ENCODE measurements around the gene KIAA0232.
"Not testable (repeated sequence)": the region's sequence is repeated elsewhere in the genome, so short reads cannot be mapped to it uniquely, and the experiment has no call there.

Gene KIAA0232

GRCh38 chr4:6754481-6755087 lies 27.9 kb upstream of the KIAA0232 start:
- DNase-seq (ENCODE audit: low read depth in 2 of 2), result no peak

DNA sequence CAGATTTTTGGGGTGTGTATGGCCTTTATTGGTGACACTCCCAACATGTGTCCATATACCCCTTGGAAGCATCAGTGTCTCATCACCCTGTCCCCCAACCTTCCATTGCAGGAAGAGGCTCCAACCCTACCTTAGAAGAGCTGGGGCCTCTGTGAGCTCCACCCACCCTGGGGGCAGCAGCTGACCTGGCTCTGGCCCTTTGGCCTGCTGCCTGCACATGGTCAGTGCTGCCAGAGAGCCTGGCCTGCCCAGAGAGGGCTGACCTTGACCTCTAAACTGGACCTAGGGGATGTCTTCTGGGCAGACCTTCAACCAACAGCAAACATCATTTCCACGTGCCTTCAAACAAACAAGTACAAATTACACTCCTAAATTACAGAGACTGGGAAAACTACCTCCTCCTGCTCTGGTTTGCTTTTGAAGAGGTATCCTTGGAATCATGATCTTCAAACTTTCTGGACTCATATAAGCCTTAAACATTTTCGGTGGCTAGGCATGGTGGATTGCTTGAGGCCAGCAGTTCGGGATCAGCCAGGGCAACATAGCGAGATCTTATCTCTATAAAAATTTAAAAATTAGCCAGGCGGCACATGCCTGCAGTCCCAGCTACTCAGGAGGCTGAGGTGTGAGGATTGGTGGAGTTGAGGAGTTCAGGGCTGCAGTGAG lies 27.3 kb upstream of the KIAA0232 start:
- no peak for DNase-seq (ENCODE audit: low read depth in 2 of 2)

GRCh38 chr4:6756345-6756744 lies 26.2 kb upstream of the KIAA0232 start:
- DNase-seq (ENCODE audit: low read depth in 2 of 2), result not testable (repeated sequence)

GRCh38 chr4:6758728-6759127 lies 23.8 kb upstream of the KIAA0232 start:
- no peak for DNase-seq (ENCODE audit: low read depth in 2 of 2)

GRCh38 chr4:6760865-6761264 lies 21.7 kb upstream of the KIAA0232 start:
- DNase-seq (ENCODE audit: low read depth in 2 of 2), result no peak

DNA sequence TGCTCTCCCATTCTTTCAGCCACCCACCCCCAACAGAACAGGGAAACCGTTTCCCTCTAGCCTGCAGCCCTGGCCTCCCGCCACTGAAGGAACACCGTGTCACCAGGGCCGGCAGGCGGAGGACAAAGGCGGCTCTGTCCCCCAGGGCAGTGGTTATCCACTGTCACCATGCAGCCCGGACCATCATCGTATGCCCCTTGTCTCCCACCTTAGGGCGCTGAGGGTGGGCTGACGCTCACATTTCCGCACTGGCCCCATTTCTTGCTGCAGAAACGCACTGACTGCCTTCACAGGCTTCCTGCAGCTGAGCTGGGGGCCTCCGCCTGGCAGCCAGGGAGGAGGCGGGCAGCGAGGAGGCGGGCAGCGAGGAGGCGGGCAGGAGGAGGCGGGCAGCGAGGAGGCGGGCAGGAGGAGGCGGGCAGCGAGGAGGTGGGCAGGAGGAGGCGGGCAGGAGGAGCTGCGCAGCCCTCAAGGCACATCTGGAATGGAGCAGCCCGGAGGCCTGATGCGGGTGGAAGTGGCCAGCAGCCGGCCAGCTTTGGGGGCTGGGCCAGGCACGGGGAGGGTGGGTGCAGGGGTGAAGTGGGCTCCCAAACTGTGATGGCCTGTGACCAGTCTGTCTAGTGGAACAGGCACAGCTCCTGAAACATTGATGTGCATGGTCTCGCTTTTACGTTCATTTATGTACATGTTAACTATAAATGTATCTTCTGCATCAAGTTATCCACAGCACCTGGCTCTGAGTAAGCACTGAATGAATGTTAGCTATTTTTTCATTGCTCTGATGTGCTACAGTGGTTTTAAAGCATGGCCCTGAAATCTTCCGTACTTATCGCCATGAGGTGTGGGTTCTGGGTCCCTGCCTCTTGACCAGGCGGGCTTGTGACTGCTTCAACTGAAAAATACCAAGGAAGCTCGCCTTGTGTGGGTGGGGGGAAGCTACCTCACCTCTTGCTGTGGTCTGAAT lies 20.6 kb upstream of the KIAA0232 start:
- no peak for DNase-seq (ENCODE audit: low read depth in 2 of 2)

GRCh38 chr4:6763330-6763851 lies 19.1 kb upstream of the KIAA0232 start:
- DNase-seq (ENCODE audit: low read depth in 2 of 2), result no peak

- no peak for DNase-seq (ENCODE audit: low read depth in 2 of 2)
These were observed 17.4 kb upstream of the KIAA0232 start for GRCh38 chr4:6764976-6765620.

DNA sequence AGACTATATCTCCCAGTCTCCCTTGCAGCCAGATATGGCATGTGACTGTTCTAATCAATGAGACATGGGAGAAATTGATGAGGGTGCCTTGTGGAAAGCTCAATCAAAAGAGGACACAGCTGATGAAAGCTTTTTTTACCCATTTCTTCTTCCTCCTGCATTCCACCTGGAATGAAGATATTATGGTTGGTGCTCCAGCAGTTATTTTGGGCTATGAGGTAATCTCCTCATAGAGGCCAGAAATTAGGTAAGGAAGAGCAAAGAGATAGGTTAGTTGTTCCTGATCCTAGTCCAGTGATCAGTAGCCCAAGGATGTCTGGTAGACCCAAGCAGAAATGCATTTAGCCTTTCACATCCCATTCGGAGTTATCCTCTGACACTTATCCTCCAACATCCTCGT lies 16.8 kb upstream of the KIAA0232 start:
- no peak for DNase-seq (ENCODE audit: low read depth in 2 of 2)

- no peak for DNase-seq (ENCODE audit: low read depth in 2 of 2)
These were observed 15.2 kb upstream of the KIAA0232 start for GRCh38 chr4:6767386-6767747.

DNA sequence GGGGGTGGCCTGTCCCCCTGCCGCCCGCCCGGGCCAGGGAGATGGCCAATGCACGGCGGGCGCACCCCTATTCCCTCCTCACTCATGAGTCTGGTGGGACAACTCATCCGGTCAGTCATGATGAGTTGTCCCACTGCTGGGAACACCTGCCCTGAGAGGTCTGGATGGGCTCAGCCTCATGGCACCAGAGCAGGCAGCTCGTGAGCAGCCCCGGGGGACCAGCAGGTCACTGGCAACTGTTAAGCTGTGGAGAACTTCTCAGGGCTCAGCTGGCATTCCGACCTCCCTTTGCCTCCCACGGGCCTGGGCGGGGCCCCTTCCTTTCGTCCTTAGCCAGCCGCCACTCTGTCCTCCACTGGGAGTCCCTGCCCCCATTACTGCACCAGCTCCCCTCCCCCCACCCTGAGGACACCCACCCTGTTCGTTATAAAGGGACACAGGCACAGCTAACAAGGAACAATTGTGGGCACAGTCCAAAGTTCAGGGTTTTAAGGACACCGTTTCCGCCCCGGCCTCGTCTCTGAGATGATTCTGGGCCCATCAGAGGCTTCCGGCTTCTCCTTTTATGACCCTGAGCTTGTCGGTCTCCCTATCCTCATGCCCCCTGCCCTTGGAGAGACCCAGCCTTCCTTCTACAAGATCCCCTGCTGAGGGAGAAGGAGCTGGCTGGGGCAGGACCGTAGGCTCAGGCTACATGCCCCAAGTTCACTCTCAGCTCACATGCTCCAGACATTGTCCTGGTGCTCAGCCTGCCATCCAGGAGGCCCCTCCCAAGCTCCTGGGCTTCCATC lies 14.6 kb upstream of the KIAA0232 start:
- no peak for DNase-seq (ENCODE audit: low read depth in 2 of 2)

GRCh38 chr4:6768539-6768905 lies 14.0 kb upstream of the KIAA0232 start:
- DNase-seq (ENCODE audit: low read depth in 2 of 2), result no peak

DNA sequence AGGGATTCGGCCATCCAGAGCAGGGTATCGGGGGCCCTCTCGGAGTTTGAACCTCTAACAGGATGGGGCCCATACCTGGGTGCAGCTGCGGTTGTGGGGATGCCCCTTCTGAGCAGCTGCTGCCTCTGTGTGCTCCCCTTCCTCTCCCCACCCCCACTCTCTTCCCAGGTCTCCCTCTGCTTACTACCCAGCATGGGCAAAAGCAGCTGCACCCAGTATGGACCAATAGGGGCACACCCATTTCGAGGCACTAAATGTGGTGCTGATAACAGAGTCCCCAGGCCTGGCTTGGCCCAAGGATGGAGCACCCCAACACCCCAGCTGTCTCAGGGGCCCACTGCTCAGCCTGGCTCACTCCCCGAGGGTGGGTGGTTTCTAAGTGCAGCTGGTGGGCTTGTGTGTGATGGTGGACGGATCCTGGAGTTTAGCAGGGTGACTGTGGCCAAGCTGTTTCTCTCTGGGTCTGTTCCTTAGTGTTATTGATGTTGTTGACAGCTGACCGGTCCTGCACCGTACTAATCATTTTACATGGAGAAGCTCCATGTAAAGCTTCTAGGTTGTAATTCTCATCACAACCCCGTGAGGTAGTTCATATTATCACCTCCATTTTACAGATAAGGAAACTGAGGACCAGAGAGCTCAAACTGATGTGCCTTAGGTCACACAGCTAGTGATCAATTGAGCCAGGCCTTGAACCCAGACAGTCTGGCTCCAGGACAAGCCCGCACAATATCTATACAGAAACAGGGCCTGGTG lies 13.1 kb upstream of the KIAA0232 start:
- DNase-seq (ENCODE audit: low read depth in 2 of 2), result no peak

GRCh38 chr4:6769989-6770420 lies 12.5 kb upstream of the KIAA0232 start:
- no peak for DNase-seq (ENCODE audit: low read depth in 2 of 2)

DNA sequence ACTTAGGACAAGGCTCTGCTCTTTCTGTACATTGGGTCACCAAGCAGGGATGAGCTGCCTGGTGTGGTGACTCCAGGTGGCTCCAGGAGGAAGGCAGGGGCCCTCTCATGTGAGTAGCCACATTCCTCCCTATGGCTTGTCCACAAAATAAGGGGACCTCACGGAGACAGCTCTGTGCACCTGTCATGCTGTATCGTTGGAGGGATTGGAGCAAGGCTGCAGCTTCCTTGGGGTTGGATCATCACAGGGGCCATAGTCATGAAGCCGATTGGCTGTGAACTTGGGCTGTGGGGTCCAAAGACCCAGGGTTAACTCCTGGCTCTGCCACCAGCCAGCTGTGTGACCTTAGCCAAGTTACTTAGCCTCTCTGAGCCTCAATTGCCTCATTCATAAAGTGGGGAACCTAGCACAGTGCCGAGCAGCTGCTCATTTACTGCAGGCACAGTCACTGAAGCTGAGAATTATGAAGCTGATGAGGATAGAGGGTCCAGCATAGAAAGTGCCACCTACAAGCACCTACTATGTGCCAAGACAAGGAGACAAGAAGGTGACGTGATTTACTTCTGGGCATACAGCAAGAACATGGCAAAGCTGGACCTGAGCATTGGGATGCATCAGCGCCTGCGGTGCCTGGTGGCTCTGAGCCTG lies 11.8 kb upstream of the KIAA0232 start:
- DNase-seq (ENCODE audit: low read depth in 2 of 2), result no peak

- no peak for DNase-seq (ENCODE audit: low read depth in 2 of 2)
These were observed 11.3 kb upstream of the KIAA0232 start for GRCh38 chr4:6771229-6771671.

DNA sequence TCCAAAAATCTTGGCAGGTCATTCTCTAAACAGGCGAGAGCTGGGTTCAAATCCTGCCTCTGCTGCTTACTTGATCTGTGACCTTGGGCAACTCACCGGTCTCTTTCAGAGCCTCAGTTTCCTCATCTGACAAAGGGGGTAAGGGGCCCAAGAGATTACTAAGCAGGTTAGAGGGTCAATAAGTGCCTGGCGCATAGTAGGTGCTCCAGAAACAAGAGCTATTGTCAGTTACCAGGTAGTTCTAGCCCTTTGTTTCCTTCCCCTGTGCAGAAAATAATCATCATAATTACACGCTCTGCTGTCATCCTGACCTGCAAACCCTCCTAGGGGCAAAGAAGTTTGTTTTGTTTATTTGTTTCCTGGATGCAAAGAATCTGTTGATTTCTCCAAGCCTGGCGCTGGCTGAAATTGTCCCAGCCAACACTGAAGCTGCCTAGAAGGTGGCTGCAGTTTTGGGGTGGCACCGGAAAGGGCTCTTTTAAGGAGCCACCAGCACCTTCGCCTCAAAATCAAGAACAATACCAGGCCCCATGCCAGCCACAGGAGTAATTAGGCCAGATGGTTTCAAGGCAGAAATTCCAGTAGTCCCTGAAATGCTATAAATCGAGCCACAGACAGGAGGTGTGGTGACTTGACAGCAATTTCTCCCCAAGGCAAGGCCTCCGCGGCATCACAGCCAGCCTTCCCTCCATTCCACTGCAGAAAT lies 10.2 kb upstream of the KIAA0232 start:
- DNase-seq (ENCODE audit: low read depth in 2 of 2), result no peak

GRCh38 chr4:6773106-6773505 lies 9.4 kb upstream of the KIAA0232 start:
- no peak for DNase-seq (ENCODE audit: low read depth in 2 of 2)
